Activated CD8-positive, alpha-beta T cell treated with anti-CD3 and anti-CD28 coated beads for 36 hours (primary cell): ENCODE data around the gene PROX2. TPM values are rescaled to one million over a fixed set of nuclear protein-coding genes. Genes with fewer than 3 reads are reported as not detected.

Experiments used
- ATAC-seq: fragments of 200-7000 bp; cut with Tn5 transposase; one replicate; pipeline ENCODE4 v1.10.0; 2021; ENCODE audit warnings: mild to moderate bottlenecking, moderate library complexity
- CTCF ChIA-PET: fragments of 350-600 bp; sonication (Branson Sonifier 250); formaldehyde crosslinking; loops from one replicate; lab custom pipeline; 2021; ENCODE audit warnings: antibody characterized with exemption; lab: Charles Lee
- POLR2A ChIA-PET: fragments of 350-600 bp; sonication (Branson Sonifier 250); formaldehyde crosslinking; loops from one replicate; lab custom pipeline; 2021; ENCODE audit warnings: antibody characterized with exemption; lab: Charles Lee
- DNase-seq: peaks from one replicate; pipeline ENCODE4 v3.0.0-alpha.2; 2020
- H3K27ac Mint-ChIP-seq: one replicate; pipeline ENCODE4 v1.8.0; 2021; ENCODE audit warnings: mild to moderate bottlenecking, mixed read lengths
- H3K27me3 Mint-ChIP-seq: one replicate; pipeline ENCODE4 v1.8.0; 2021; ENCODE audit warnings: mixed read lengths
- H3K36me3 Mint-ChIP-seq: one replicate; pipeline ENCODE4 v1.8.0; 2021; ENCODE audit warnings: low read depth, mixed read lengths
- H3K4me1 Mint-ChIP-seq: one replicate; pipeline ENCODE4 v1.8.0; 2021; ENCODE audit warnings: low read depth, mixed read lengths
- H3K4me3 Mint-ChIP-seq: one replicate; pipeline ENCODE4 v1.8.0; 2021; ENCODE audit warnings: mild to moderate bottlenecking, moderate library complexity, mixed read lengths
- H3K9me3 Mint-ChIP-seq: one replicate; pipeline ENCODE4 v1.8.0; 2021; ENCODE audit warnings: mixed read lengths
- CTCF ChIP-seq: fragments of 200-600 bp; IDR thresholded peaks from one replicate; pipeline ENCODE4 v1.8.0; 2022; ENCODE audit warnings: antibody characterized with exemption, mild to moderate bottlenecking
- intact Hi-C: fragments of 100-400 bp; cut with micrococcal nuclease; formaldehyde crosslinking; loops from one replicate; pipeline ENCODE4 v1.10.0; 2022
- total RNA-seq, 2 experiments: library from RNA; stranded (reverse); gene quantifications; one replicate each; pipeline ENCODE4 v1.2.3, GENCODE V29; 2021

Gene PROX2
- total RNA-seq, 2 experiments from 2014 or later: 0.38 to 0.65 TPM

DNA sequence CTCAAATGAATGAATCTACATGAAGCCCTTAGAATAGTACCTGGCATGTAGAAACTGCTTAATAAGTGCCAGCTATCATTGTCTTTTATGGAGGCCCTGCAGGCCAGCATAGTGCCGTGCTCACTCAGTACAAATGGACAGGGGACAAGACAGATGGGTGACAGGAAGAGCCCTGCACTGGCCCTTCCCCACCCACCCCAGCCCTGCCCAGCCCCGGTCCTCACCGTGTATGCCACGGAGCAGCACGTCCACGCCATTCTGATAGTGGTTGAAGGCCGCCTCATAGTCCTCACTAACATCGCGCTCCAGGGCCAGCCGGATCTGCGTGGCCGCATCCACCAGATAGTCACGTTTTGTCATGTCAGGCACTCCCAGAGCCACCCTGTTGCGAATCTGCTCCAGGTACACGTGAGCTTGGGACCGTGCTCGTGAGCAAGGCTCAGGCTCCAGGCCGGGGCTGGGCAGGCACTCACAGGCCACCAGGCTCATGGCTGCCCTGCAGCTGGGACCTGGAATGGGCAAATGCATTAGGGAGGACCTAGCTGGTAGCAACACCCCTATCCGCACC lies 45.2 kb upstream of the PROX2 start:
- ATAC-seq (no peak), DNase-seq (no peak)
- intact Hi-C loops: no loop called here
- H3K4me1 Mint-ChIP-seq: peaks cover 8% of the 10 kb centered on the region
- H3K4me3 Mint-ChIP-seq: no peak overlapping the region
- CTCF ChIA-PET: interaction anchor here (1.2 to 3.8 kb wide), 4 partner anchors 25 to 167 kb away, joined by 3 to 19 read pairs (median 17); no protein-coding TSS in a partner anchor
- H3K9me3 Mint-ChIP-seq: no peaks in the 10 kb centered on the region
- peaks cover 8% of the 10 kb centered on the region for H3K27me3 Mint-ChIP-seq
- POLR2A ChIA-PET: interaction anchor here (0.6 to 1.4 kb wide), 2 partner anchors 24 to 61 kb away, joined by 3 read pairs; no protein-coding TSS in a partner anchor
- H3K36me3 Mint-ChIP-seq: no peaks in the 10 kb centered on the region
- no peak overlapping the region for H3K27ac Mint-ChIP-seq
- no peak for TF ChIP-seq CTCF

DNA sequence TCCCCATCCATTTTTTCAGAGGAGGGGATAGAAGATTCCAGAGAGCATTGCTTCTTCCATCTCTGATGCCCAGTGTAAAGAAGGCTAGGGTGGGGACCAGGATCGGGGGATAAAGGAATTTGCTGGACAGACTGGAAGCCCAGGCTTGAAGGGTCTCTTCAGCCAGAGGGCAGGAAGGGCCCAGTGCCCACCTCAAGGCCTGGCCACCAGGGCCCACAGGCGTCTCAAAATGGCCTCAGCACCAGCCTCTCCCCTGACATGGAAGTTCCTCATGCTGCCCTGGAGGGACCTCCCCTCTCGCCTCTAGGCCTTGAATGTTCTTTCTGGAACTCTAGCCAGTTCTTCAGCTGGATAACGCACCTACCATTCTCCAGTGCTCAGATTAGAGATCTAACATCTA lies 44.3 kb upstream of the PROX2 start:
- Mint-ChIP-seq H3K4me1 (peaks cover 8% of the 10 kb centered on the region), H3K27ac (no peak overlapping the region), H3K36me3 (no peaks in the 10 kb centered on the region), H3K27me3 (peaks cover 8% of the 10 kb centered on the region), H3K4me3 (no peak overlapping the region), H3K9me3 (no peaks in the 10 kb centered on the region)
- CTCF ChIA-PET: interaction anchor here (1.2 to 3.8 kb wide), 4 partner anchors 14 to 168 kb away, joined by 3 to 15 read pairs (median 4); no protein-coding TSS in a partner anchor
- POLR2A ChIA-PET: interaction anchor here (1.1 to 1.4 kb wide), 2 partner anchors 13 to 23 kb away, joined by 3 read pairs; no protein-coding TSS in a partner anchor
- no peak for TF ChIP-seq CTCF
- DNase-seq: no peak
- intact Hi-C loops: no loop called here
- no peak for ATAC-seq

DNA sequence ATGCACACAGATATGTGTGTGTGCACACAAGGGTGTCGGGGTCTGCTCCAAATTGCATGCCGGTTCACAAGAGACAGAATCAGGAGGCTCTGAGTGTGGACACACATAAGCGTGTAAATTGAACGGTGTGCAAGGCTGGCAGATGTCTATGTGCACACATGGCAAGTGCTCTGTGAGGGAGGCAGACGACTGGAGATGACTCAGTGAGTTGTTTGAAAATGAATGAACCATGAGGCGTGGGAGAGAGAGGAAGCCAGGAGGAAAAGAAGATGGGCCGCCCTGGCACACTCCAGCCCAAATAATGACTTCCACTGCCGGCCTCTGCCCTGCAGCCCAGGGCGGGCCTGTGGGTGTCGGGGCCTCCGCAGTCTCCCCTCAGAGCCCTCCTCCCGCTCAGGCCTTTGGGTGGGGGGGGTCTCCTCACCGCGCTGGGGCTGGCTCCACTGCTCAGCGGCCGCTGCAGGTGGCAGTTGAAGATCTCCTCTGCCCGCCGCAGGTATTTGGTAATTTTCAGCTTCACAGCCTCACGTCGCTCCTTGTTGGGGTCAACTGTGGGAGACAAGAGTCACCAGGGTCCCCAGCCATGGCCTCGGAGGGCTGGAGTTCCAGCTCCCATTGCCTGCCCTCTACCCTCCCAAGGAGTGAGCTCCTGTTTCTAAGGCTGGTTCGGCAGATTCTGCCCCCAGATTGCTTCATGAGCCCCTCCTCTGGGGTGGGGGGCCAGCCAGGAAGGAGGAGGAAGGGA lies 43.6 kb upstream of the PROX2 start:
- intact Hi-C loops: no loop called here
- Mint-ChIP-seq H3K9me3 (no peaks in the 10 kb centered on the region), H3K36me3 (no peaks in the 10 kb centered on the region), H3K27me3 (peaks cover 8% of the 10 kb centered on the region), H3K4me1 (peaks cover 8% of the 10 kb centered on the region), H3K4me3 (no peak overlapping the region), H3K27ac (no peak overlapping the region)
- no peak for TF ChIP-seq CTCF
- ChIA-PET POLR2A (interaction anchor here (1.1 kb wide), 1 partner anchor 13 kb away, joined by 3 read pairs; no protein-coding TSS in a partner anchor), CTCF (interaction anchor here (1.2 kb wide), 2 partner anchors 14 to 59 kb away, joined by 3 to 4 read pairs; no protein-coding TSS in a partner anchor)
- no peak for ATAC-seq
- no peak for DNase-seq

- DNase-seq (no peak), ATAC-seq (no peak)
- H3K27ac Mint-ChIP-seq: no peak overlapping the region
- no peaks in the 10 kb centered on the region for H3K9me3 Mint-ChIP-seq
- no peak overlapping the region for H3K4me3 Mint-ChIP-seq
- intact Hi-C loops: no loop called here
- H3K27me3 Mint-ChIP-seq: peaks cover 3% of the 10 kb centered on the region
- ChIA-PET CTCF (no interaction called here), POLR2A (no interaction called here)
- H3K4me1 Mint-ChIP-seq: peaks cover 4% of the 10 kb centered on the region
- no peaks in the 10 kb centered on the region for H3K36me3 Mint-ChIP-seq
- TF ChIP-seq CTCF: no peak
Measured at GRCh38 chr14:74918380-74918779, 42.4 kb upstream of the PROX2 start.
